ENCODE measurements around the gene RGSL1. TPM values are rescaled to one million over a fixed set of nuclear protein-coding genes. Genes with fewer than 3 reads are reported as not detected.

RGSL1 gene
- not detected for total RNA-seq

DNA sequence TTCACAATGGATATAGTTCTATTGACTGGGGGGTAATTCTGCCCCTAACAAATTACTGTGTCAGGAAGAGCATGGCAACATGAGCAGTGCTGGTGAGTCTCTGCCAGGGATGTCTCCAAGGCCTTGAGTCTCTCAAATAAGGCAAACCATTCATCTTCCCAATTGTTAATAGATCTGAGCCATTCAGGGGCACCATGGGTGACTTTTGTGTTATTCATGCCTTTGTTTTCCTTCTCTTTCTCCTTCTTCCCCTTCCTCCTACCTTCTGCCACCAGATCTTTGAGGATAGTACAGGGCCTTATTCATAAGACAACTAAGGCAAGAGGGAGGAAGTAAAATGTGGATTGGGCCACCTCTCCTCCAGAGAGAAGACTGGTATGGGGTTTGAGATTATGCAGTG is at the start of gene RGSL1:
Gene RGSL1 (plus strand): TSS at position 60 of the 400 bp plus-strand sequence. CDS start 20 bp downstream, at position 80.
- DNase-seq = no peak
- Mint-ChIP-seq H3K4me3 (no peak within 1 kb of the TSS), H3K4me1 (ENCODE audit: low read depth) (peaks cover 3% of the 10 kb centered on the region), H3K27ac (no peak within 1 kb of the TSS), H3K36me3 (no peaks in the 10 kb centered on the region), H3K27me3 (peaks cover 7% of the 10 kb centered on the region), H3K9me3 (no peaks in the 10 kb centered on the region)
- CTCF ChIA-PET = no interaction called here
- POLR2A ChIA-PET = no interaction called here
- intact Hi-C loops (cut with micrococcal nuclease) = no loop called here

GRCh38 chr1:182400567-182400966 is 49.4 kb upstream of the RGSL1 start, which contains the start of gene TEDDM1:
TEDDM1 (minus strand) TSS chr1:182400667; CDS start chr1:182400485, 182 bp downstream.
- intact Hi-C loops (cut with micrococcal nuclease) = no loop called here
- no peak within 1 kb of the TSS for H3K27ac Mint-ChIP-seq
- no peak within 1 kb of the TSS for H3K4me3 Mint-ChIP-seq
- no peak for DNase-seq
- H3K9me3 Mint-ChIP-seq = peaks cover 3% of the 10 kb centered on the region
- POLR2A ChIA-PET = no interaction called here
- H3K4me1 Mint-ChIP-seq (ENCODE audit: low read depth) = peaks cover 2% of the 10 kb centered on the region
- H3K27me3 Mint-ChIP-seq = peaks cover 2% of the 10 kb centered on the region
- no peaks in the 10 kb centered on the region for H3K36me3 Mint-ChIP-seq
- CTCF ChIA-PET = interaction anchor here (1.9 to 11.0 kb wide), 3 partner anchors 258 to 320 kb away, joined by 5 to 375 read pairs (median 10); no protein-coding TSS in a partner anchor

DNA sequence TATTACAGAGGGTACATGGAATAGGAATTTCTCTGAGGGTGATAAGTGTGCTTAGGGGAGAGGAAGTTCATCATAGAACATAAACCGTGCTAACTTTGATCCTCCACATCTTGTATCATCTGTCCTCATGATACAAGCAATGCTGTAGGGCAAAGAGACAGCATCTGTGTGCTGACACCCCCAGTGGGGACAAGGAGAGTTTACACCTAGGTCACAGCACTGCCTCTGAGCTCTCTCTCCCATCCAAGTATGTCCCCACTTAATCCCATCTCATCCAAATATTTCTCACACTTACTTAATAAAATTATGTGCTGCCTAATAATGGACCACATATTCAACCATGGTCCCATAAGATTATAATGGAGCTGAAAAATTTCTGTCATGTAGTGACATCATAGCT is 45.2 kb upstream of the RGSL1 start:
- H3K4me3 Mint-ChIP-seq = no peak overlapping the region
- H3K27me3 Mint-ChIP-seq = peaks cover 23% of the 10 kb centered on the region
- ChIA-PET CTCF (interaction anchor here (1.0 to 1.5 kb wide), 3 partner anchors 8 to 262 kb away, joined by 3 to 8 read pairs (median 8); no protein-coding TSS in a partner anchor), POLR2A (no interaction called here)
- intact Hi-C loops (cut with micrococcal nuclease) = no loop called here
- H3K36me3 Mint-ChIP-seq = no peaks in the 10 kb centered on the region
- H3K9me3 Mint-ChIP-seq = peaks cover 5% of the 10 kb centered on the region
- H3K27ac Mint-ChIP-seq = no peak overlapping the region
- no peak for DNase-seq
- no peaks in the 10 kb centered on the region for H3K4me1 Mint-ChIP-seq (ENCODE audit: low read depth)

DNA sequence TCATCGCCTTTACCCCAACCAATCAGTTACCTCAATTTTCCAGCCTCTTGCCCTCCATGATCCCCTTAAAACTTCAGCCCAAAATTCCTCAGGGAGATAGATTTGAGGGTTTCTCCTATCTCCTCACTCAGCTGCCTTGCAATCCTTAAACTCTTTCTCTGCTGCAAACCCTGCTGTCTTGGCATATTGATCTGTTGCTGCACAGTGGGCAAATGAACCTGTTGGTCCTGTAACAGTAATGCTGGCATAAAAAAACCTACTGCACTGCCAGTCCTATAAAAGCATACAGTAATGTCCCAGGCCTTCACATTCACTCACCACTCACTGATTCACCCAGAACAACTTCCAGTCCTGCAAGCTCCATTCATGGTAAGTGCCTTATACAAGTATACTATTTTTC is 44.4 kb upstream of the RGSL1 start:
- ChIA-PET CTCF (interaction anchor here (1.0 to 1.5 kb wide), 3 partner anchors 9 to 262 kb away, joined by 3 to 8 read pairs (median 8); no protein-coding TSS in a partner anchor), POLR2A (no interaction called here)
- H3K9me3 Mint-ChIP-seq = peaks cover 5% of the 10 kb centered on the region
- no peak overlapping the region for H3K27ac Mint-ChIP-seq
- H3K27me3 Mint-ChIP-seq = peaks cover 25% of the 10 kb centered on the region
- H3K4me1 Mint-ChIP-seq (ENCODE audit: low read depth) = no peaks in the 10 kb centered on the region
- DNase-seq = no peak
- H3K4me3 Mint-ChIP-seq = no peak overlapping the region
- no peaks in the 10 kb centered on the region for H3K36me3 Mint-ChIP-seq
- intact Hi-C loops (cut with micrococcal nuclease) = no loop called here

DNA sequence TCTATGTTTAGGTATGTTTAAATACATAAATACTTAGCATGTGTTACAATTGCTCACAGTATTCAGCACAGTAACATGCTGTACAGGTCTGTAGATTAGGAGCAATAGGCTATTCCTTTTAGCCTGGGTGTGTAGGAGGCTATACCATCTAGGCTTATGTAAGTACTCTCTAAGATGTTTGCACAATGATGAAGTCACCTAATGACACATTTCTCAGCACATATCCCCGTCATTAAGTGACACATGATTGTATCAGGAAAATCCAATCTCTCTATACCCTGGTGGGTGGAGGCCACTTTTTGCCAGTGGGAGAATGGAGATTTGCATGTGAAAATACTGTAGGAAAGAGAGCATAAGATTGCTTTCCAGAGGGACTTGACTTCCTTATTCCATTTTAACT is 43.9 kb upstream of the RGSL1 start:
- H3K4me1 Mint-ChIP-seq (ENCODE audit: low read depth) = no peaks in the 10 kb centered on the region
- H3K4me3 Mint-ChIP-seq = no peak overlapping the region
- DNase-seq = no peak
- CTCF ChIA-PET = interaction anchor here (1.5 to 2.2 kb wide), 3 partner anchors 9 to 263 kb away, joined by 5 to 9 read pairs (median 8); no protein-coding TSS in a partner anchor
- intact Hi-C loops (cut with micrococcal nuclease) = no loop called here
- POLR2A ChIA-PET = no interaction called here
- peaks cover 5% of the 10 kb centered on the region for H3K9me3 Mint-ChIP-seq
- no peaks in the 10 kb centered on the region for H3K36me3 Mint-ChIP-seq
- peaks cover 25% of the 10 kb centered on the region for H3K27me3 Mint-ChIP-seq
- H3K27ac Mint-ChIP-seq = no peak overlapping the region

GRCh38 chr1:182407724-182408123 is 42.2 kb upstream of the RGSL1 start:
- Mint-ChIP-seq H3K4me1 (ENCODE audit: low read depth) (no peaks in the 10 kb centered on the region), H3K36me3 (no peaks in the 10 kb centered on the region), H3K9me3 (peaks cover 5% of the 10 kb centered on the region), H3K4me3 (no peak overlapping the region), H3K27ac (no peak overlapping the region), H3K27me3 (peaks cover 25% of the 10 kb centered on the region)
- DNase-seq = no peak
- POLR2A ChIA-PET = interaction anchor here (0.5 kb wide), 1 partner anchor 416 kb away, joined by 3 read pairs; no protein-coding TSS in a partner anchor
- intact Hi-C loops (cut with micrococcal nuclease) = no loop called here
- CTCF ChIA-PET = interaction anchor here (1.6 to 2.2 kb wide), 2 partner anchors 11 to 265 kb away, joined by 5 to 9 read pairs; no protein-coding TSS in a partner anchor

GRCh38 chr1:182408435-182409075 is 41.4 kb upstream of the RGSL1 start:
- H3K9me3 Mint-ChIP-seq = peaks cover 5% of the 10 kb centered on the region
- peaks cover 25% of the 10 kb centered on the region for H3K27me3 Mint-ChIP-seq
- no peaks in the 10 kb centered on the region for H3K36me3 Mint-ChIP-seq
- no peaks in the 10 kb centered on the region for H3K4me1 Mint-ChIP-seq (ENCODE audit: low read depth)
- POLR2A ChIA-PET = no interaction called here
- no peak overlapping the region for H3K27ac Mint-ChIP-seq
- H3K4me3 Mint-ChIP-seq = no peak overlapping the region
- intact Hi-C loops (cut with micrococcal nuclease) = no loop called here
- CTCF ChIA-PET = no interaction called here
- no peak for DNase-seq

DNA sequence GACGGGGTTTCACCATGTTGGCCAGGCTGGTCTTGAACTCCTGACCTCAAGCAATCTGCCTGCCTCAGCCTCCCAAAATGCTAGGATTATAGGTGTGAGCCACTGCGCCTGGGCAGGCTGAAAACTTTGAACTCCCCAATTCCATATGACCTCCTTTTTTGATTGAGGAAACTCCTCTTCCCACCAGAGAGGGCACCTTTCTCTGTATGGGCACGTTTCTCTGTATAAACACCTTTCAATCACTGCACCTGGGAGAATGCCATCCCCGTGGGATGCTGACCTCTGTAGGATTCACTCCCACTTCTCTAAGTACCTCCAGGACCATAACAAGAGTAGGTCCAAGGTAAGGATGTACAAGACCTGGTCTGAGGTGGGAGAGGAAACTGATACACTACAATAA is 39.8 kb upstream of the RGSL1 start:
- H3K27me3 Mint-ChIP-seq = peaks cover 28% of the 10 kb centered on the region
- peaks cover 5% of the 10 kb centered on the region for H3K9me3 Mint-ChIP-seq
- ChIA-PET POLR2A (no interaction called here), CTCF (interaction anchor here (1.6 kb wide), 1 partner anchor 13 kb away, joined by 3 read pairs; no protein-coding TSS in a partner anchor)
- no peaks in the 10 kb centered on the region for H3K4me1 Mint-ChIP-seq (ENCODE audit: low read depth)
- no peak overlapping the region for H3K27ac Mint-ChIP-seq
- H3K36me3 Mint-ChIP-seq = no peaks in the 10 kb centered on the region
- no peak overlapping the region for H3K4me3 Mint-ChIP-seq
- DNase-seq = no peak
- intact Hi-C loops (cut with micrococcal nuclease) = no loop called here

DNA sequence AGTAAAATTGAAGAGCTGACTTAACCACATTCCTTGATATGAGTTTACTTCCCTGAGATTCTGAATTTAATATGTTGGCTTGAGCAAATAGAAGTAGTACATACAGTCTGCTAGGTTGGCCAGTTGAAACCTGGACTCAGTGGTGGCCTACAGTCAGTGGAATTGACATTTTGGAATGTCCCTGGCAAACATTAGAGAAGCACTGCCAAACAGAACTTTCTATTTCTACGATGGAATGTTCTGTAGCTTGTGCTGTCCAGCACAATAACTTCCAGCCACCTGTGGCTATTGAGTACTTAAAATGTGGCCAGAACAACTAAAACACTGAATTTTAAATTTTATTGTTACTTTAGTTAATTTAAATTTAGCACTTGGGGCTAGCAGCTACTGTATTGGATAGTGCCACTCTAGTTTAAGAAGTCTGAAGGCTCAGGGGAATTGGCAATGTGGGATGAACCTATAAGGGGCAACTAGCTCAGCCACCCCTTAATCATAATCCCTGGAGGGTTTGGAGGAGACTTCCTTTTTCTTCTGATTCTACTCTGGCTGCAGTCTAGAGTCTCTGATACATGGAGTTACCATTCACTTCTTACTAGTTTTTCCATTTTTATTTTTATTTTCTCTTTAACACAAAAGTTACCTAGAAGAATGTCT is 39.2 kb upstream of the RGSL1 start:
- no peak for DNase-seq
- Mint-ChIP-seq H3K36me3 (no peaks in the 10 kb centered on the region), H3K27me3 (peaks cover 27% of the 10 kb centered on the region), H3K9me3 (peaks cover under 1% of the 10 kb centered on the region), H3K27ac (no peak overlapping the region), H3K4me1 (ENCODE audit: low read depth) (no peaks in the 10 kb centered on the region), H3K4me3 (no peak overlapping the region)
- ChIA-PET CTCF (interaction anchor here (1.0 to 1.6 kb wide), 2 partner anchors 14 to 267 kb away, joined by 3 to 5 read pairs; no protein-coding TSS in a partner anchor), POLR2A (no interaction called here)
- intact Hi-C loops (cut with micrococcal nuclease) = no loop called here

- ChIA-PET CTCF (interaction anchor here (1.1 kb wide), 1 partner anchor 17 kb away, joined by 6 read pairs; no protein-coding TSS in a partner anchor), POLR2A (no interaction called here)
- no peak overlapping the region for H3K4me3 Mint-ChIP-seq
- intact Hi-C loops (cut with micrococcal nuclease) = no loop called here
- no peaks in the 10 kb centered on the region for H3K36me3 Mint-ChIP-seq
- no peaks in the 10 kb centered on the region for H3K9me3 Mint-ChIP-seq
- no peaks in the 10 kb centered on the region for H3K4me1 Mint-ChIP-seq (ENCODE audit: low read depth)
- DNase-seq = no peak
- peaks cover 17% of the 10 kb centered on the region for H3K27me3 Mint-ChIP-seq
- no peak overlapping the region for H3K27ac Mint-ChIP-seq
Measured at GRCh38 chr1:182413486-182413885, 36.5 kb upstream of the RGSL1 start.

DNA sequence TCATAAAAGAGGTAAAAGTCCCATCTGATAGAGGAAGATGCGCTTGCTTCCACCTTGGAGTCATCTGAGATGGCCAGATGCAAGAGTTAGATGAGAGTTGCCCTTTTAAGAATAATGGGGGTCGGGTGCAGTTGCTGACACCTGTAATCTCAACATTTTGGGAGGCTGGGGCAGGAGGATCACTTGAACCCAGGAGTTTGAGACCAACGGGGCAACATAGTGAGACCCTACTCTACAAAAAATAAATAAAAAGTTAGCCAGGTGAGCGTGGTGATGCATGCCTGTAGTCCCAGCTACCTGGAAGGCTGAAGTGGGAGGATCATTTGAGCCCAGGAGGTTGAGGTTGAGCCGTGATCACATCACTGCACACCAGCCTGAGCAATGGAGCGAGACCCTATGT is 36.0 kb upstream of the RGSL1 start:
- ChIA-PET CTCF (no interaction called here), POLR2A (no interaction called here)
- no peak overlapping the region for H3K4me3 Mint-ChIP-seq
- DNase-seq = no peak
- H3K9me3 Mint-ChIP-seq = no peaks in the 10 kb centered on the region
- intact Hi-C loops (cut with micrococcal nuclease) = no loop called here
- peaks cover 15% of the 10 kb centered on the region for H3K27me3 Mint-ChIP-seq
- H3K4me1 Mint-ChIP-seq (ENCODE audit: low read depth) = no peaks in the 10 kb centered on the region
- no peaks in the 10 kb centered on the region for H3K36me3 Mint-ChIP-seq
- no peak overlapping the region for H3K27ac Mint-ChIP-seq

DNA sequence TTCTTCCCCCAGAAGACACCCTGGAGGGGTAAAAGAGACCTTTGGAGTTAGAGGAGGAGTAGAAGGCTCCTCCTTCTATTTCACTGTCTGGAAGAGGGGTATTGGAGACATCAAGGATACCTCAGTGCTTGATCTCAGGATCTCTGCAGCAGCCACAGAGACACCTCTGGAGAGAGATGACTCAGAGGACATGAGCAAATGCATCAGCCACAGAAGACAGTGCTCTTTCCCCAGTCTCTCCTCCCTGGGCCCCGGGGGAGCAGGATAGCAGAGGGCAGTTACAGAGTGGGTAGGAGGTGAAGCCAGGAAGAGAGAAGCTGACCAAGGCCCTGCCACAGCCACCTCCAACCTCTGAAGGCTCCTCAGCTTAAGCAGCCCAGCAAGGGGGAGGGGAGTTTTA is 34.2 kb upstream of the RGSL1 start:
- no peaks in the 10 kb centered on the region for H3K9me3 Mint-ChIP-seq
- H3K36me3 Mint-ChIP-seq = no peaks in the 10 kb centered on the region
- POLR2A ChIA-PET = no interaction called here
- peaks cover 8% of the 10 kb centered on the region for H3K27me3 Mint-ChIP-seq
- no peak overlapping the region for H3K27ac Mint-ChIP-seq
- CTCF ChIA-PET = no interaction called here
- H3K4me3 Mint-ChIP-seq = no peak overlapping the region
- no peaks in the 10 kb centered on the region for H3K4me1 Mint-ChIP-seq (ENCODE audit: low read depth)
- intact Hi-C loops (cut with micrococcal nuclease) = no loop called here
- no peak for DNase-seq
